NCI-H1105 (cell line): ENCODE measurements around the gene EEA1.

Experiments
- DNase-seq: peaks from one replicate; lab custom pipeline; 2025; lab: John Stamatoyannopoulos, UW

EEA1 gene

DNA sequence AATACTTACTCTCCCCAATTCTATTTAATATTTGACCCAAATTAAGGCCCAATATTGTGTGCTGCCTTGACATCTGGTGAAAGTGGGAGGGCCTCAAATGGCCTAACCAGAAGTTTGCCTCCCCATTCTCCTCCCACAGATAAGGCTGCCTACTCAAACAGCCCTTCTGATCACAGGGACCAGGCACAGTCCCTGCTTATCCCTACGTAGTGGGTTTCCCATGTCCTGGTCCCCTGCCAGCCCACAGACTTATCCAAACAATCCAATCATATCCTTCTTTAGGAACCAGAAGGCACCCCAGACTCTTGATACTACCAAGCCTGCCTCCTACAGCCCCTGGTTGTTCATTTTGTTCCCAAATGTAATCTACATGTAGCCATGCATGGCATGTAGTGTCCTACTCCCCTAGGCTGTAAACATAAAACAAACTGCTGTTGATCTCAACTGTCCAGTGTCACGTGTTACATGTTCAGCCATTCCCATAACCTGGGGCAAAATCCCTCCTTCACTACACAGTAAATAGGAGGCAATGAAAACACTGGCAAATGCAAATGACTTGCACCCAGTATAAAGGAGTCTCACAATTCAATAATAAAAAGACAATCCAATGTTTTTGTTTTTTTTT is 49.3 kb downstream of the EEA1 start:
- DNase-seq = no peak

DNA sequence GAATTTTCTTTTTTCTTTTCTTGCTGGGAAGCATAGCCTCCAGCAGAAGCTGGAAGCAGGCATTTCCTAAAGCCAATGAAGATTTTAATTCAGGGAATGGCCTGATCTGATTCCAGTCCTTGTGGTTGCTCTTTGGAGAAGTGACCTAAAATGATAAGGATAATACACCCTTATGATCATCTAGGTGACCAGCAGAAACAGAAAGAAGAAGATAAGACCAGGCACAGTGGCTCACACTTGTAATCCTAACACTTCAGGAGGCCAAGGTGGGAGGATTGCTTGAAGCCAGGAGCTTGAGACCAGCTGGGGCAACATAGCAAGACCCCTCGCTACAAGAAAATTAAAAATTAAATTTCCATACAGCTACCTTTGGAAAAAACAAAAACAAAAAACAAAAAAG is 51.2 kb downstream of the EEA1 start:
- no peak for DNase-seq

DNA sequence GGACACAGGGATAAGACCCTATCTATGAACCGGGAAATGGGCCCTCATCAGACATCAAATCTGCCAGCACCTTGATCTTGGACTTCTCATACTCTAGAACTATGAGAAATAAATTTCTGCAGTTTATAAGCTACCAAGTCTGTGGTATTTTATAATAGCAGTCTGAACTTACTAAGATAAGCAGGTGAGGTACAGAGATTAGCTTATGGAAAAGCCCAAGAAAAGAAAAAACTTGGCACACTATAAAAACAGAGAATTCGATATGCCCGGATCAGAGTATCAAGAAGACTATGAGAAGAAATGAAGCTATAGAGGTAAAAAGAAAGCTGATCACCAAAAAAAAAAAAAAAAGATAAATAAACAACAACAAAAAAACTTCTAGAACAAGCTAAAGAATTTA is 52.6 kb downstream of the EEA1 start:
- no peak for DNase-seq

DNA sequence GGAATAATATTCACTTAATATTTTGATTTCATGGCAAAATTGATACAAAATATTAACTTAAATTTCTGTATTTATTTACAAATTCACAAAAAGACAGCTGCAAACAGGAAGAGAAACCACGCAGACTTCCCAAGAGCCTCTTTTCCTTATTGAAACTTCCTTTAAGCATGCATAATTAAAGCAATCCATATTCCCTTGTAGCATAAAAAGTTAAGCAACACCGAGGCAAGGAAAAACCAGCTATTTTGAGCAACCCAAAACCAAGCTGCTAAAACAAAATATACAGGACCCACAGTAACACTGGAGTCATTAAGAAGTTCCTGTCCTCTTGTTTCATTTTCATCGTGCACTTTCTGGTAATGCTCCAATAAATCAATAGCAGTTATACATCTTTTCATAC is 58.0 kb downstream of the EEA1 start:
- DNase-seq = no peak

DNA sequence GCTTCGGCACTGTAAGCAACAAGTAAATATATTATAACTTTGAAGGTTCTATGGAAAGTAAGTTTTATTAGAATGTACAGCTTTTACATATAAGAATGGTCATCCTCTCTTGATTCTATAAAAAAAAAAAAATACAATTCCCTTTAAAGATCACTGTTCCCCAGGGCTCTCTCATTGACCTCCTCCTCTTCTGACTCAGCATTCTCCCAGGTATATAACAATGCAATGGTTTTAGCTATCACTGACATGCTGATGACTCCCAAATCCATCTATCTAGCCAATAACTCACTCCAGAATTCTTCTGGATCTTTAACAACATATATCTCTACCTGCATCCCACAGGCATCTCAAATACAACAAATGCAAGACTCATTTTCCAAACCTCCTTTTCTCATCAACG is 62.7 kb downstream of the EEA1 start:
- no peak for DNase-seq

DNA sequence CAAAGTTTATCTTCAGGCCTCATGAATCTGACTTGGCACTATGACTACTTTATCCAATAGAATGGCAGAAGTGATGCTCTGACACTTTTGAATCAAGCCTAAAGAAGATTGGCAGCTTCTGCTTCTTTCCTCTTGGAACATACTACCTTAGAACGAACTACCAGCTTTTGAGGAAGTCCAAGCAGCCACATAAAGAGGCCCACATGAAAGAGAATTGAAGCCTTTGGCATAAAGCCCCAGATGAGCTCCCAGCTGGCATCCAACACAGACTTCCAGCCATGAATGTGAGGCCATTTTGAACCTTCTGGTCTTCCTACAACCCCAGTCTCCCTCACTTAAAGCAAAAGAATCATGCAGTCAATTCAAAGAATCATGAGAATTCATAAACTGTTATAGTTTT is 65.8 kb downstream of the EEA1 start:
- no peak for DNase-seq

DNA sequence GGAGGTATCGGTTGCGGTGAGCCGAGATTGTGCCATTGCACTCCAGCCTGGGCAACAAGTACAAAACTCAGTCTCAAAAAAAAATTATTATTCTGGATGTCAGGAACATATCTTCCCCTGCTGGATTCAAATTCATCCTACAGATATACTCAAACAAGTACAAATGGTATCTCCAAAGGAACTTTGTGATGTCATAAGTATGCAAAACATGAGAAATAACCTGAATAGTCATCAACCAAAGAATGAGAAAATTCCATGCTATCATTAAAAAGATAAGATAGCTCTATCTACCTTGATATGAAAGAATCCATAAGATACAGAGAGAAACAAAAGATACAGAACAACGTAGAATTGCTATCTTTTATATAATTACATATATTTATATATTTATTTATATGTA is 67.7 kb downstream of the EEA1 start:
- no peak for DNase-seq

DNA sequence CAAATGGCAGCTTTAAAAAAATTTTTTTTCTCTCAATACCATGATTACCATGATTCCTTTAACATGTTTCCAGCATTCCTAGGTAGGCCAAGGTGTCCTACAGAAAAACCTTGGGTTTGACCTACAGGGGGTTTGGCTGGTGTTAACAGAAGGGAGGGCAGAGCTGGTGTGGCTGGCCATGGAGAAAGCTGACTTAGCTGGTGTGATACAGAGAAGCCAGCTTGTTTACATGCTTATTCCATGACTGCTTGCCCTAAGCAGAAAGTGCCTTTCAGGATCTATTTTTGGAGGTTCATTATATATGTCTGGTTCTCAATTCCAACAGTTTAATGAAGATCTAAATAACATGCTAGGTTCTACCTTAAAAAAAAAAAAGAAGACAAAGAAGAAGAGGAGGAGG is 68.6 kb downstream of the EEA1 start:
- no peak for DNase-seq

DNA sequence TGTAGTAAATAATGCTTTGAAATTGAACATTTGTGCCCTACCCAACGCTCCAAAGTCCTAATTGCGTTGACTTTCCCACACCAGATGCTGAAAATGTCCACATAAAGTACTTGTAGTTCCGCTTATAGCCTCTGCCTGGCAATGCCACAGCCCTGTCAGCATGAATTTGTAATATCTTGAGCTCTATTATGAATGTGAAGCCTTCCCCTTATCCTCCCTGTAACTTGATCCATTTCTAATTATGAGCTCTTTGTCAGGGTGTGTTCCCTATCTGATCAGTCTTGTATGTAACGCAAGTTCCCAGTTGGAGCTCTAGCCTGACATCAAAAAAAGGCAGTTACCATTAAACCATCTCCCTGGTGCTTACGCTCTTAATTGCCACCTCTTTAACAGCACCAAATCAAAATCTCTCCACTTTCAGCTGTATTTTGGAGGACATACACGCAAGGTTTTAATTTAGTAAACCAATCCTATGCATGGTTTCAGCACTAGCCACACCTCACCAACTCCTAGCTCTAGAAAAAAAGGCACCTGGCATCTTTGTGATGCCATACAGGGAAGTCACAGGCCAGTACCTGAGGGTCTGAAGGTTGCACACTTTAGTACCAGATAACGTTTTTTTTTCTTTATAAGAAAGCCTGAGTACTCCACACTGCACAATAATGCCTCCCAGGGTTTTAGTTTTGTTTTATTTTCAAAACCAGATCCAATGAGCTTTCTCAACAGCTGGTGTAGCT is 69.3 kb downstream of the EEA1 start:
- peak; percentile 89 for DNase-seq

DNA sequence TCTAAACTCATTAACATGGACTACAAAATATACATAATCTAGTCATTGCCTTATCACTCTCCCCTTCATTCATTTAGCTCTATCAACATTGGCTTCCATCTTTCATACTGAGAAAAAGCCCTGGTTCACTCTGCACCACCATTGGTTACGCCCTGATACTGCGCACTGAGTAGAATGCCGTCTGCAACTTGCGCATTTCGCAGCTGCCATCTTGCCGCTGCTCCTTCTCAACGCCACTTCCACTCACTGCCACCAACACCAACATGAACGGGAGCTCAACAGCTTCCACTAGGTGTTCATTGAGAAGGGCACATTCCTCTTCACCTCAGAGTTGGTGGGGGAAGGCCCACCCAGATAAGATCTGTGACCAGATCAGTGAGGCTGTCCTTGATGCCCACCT is 71.3 kb downstream of the EEA1 start:
- DNase-seq = no peak

DNA sequence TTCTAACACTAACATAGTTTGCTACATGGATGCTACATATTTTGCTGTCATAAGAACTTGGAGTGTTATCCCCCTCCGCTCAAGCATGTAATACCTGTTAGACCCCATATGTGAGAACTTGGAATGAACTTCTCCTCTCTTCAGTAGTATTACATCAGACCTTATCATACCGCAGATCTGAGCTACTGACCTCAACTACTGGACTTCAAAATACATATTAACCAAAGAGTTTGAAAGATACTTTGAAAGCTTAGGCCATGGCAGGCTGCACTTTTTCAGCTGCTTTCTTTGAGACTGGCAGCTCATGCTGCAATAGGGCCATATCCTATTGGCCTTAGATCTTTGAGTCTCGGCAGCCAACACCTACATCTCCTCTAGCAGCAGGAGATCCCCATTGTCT is 74.8 kb downstream of the EEA1 start:
- DNase-seq = no peak

DNA sequence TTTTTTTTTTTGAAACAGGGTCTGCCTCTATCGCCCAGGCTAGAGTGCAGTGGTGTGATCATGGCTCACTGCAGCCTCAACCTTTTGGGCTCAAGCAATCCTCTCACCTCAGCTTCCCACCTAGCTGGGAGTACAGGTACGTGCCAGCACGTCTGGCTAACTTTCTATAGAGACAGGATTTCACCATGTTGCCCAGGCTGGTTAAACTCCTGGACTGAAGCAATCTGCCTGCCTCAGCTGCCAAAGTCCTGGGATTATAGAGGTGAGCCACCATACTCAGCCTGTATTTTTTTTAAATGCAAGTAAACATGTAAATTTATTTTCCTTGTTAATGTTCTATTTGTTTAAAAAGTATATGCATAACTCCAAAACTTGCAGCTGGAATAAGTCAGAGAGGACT is 80.4 kb downstream of the EEA1 start:
- no peak for DNase-seq

DNA sequence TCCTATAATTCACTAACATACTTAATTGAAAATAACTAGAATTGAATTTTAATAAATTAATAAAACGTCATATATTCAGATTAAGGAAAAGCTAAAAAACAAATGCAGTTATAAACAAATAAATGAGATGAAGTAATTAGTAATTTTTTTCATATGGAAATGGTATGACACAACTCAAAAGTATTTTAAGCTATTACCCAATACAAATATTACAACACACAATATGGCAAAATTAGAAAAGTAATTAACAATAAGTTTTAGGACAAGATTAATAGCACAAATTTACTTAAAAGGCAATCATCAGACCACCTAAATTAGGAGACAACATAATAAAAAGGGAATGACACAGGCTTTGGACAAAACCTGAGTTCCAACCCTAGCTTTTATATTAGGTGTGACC is 81.7 kb downstream of the EEA1 start:
- DNase-seq = no peak

DNA sequence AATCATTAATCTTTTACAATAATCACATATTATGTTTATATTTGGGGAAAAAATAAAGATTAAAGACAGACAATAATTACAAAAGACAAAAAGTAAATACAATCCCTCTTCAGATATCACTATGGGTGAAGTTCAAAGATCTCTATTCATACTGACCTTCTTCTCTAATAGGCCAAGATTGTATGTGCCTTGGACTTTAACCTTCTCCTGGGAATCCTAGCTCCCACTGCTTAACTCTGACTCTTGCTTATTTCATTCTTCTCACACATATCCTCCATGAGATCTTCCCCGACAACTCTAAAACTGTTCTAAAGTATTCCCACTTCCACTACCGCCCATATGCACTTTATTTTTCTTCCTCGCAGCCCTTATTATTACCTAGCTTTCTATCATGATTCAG is 83.8 kb downstream of the EEA1 start:
- DNase-seq = no peak

DNA sequence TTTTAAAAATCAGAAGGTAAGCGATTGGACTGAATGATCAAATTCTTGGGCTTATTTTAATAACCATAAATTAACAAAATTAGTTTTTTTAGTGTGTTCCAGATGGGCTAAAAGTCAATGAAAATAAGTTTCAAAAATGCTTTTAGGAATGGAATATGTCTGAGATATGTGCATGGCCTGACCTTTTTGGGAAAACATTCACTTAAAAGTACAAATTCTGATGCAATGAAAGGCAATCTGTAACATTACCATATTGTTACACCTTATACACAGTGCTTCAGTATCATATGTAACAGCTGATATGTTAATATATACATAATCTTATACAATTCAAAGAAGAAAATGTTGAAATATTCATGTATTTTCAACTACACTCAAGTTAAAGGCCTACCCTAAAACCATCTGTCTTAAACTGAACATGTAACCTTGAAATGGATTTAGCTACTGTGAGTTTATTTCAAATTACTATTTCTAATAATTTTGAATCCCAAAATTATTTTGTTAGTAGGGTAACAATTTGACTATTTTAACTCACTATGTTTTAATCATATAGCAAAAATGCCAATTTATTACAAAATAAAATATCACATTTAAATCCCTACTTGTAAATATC is 84.8 kb downstream of the EEA1 start:
- no peak for DNase-seq

DNA sequence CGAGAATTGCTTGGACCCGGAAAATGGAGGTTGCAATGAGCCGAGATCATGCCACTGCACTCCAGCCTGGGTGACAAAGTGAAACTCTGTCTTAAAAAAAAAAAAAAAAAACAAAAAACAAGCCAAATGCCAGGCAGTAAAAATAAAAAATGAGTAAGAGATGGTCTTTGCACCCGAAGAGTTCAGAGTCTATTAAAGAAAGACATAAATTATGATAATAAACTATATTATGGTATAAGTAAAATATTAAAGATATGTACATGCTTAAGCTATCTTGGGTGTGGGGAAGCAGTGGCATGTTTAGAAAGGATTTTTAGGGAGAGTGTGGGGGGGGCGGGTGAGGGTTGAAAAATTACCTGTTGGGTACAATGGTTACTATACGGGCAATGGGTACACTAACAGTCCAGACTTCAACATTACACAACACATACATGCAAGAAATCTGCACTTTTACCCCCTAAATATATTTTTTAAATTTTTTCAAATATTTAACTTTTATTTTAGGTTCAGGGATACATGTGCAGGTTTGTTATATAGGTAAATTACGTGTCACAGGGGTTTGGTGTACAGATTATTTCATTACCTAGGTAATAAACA is 99.3 kb downstream of the EEA1 start:
- no peak for DNase-seq

DNA sequence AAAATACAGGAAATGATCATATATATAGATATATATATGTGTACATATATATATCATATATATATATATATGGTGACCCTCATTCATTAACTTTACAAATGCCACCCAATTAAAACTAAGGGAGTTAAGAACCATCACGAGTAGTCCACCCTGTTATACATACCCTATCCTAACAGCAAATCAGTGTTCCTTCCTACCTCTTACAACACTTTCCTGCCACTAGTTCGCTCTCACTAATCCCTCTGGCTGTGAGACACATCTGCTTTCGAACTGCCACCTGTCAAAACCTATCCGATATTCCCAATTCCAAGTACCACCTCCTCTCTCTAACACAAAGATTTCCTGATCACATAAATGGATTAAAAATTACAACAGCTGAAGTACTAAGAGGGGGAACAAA is 100.5 kb downstream of the EEA1 start:
- DNase-seq = no peak

DNA sequence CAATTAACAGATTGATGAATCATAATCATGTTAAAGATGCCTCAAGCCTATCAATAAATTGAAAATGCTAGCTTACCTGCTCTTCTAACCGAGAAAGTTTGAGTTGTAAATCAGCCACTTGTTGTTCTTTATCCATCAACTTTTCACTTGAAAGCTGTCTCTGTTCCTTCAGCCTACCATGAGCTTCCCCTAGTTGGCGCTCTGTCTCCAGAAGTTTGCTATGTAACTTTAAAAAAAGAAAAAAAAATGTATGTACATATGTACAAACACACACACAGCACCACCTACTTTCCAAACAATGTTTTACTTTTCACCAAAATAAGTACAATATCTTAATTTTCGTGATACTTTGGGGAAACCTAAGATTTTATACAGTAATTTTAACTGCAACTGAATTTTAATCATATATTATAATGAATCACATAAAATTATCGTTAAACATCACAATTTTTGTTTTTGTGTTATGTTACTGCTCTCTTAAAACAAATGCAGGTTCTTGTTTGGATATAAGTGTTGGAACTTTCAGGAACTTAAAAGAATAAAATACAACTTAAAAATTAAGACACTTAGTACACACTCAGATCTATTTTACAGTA is 101.2 kb downstream of the EEA1 start:
- DNase-seq = no peak

DNA sequence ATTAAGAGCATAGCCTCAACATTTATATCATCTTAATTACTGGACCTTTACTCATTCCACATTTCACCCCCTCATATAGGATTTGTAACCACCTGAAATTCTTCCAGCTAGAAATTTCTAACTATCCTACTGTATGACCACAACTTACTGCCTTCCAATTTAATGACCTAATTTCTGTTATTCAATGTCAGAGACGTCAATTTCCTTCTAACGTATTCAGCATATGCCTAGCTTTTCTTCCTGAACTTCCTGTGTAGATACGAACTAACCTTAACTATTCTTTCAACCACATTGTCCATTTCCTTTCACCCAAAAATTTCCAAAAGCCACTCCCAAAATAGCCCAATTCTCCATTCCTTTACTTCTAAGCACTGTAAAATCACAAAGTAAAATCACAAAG is 108.0 kb downstream of the EEA1 start:
- no peak for DNase-seq

DNA sequence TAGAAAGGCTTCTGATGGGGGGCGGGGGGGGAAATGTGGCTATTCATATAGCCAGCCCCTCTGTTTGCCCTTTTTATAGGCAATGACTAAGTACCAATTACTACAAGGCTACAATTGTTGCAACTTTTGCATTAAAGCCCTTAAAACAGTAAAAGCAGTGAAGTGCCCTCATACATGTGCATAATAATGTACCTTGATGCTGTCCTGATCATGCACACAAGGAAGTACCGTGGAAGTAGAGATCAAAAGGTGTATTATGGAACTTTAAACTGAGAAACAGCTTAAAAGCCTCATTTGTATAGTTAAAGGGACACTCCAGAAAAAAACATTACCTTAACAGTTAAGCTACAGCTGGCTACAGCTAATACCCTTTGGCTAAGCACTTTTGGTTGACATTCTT is 114.5 kb downstream of the EEA1 start:
- no peak for DNase-seq

DNA sequence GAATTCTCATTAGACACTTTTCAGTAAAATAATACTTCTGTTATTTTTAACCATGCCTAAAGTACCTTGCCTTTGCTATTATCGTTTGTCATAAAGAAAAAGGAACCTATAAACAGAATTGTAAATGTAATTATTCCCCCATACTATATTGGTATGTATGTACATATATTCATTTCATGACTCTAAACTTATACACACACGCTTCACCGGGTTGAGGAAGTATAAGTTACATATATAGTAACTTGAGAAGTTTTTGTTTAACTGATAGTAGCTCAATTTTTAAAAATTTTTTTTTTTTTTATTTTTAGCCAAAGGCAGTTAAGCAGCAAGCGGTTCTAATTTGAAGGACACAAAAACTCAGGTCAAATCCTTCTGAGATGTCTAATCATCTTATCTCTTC is 118.7 kb downstream of the EEA1 start:
- DNase-seq = no peak

DNA sequence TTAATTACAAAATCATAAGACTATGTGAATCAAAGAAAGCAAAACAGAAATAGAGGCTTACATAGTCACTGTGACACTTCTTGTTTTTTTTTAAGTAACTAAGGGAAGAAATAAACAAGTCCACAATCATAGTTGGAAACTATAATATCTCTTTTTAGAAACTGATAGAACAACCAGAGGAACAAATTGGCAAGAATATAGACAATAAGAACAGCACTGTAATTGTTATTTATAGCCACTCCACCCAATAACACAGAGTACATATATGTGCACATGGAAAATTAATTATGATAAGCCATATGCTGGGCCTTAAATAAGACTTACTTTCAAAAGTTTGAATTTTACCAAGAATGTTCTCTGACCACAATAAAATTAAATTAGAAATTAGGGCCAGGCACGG is 125.2 kb downstream of the EEA1 start:
- no peak for DNase-seq

DNA sequence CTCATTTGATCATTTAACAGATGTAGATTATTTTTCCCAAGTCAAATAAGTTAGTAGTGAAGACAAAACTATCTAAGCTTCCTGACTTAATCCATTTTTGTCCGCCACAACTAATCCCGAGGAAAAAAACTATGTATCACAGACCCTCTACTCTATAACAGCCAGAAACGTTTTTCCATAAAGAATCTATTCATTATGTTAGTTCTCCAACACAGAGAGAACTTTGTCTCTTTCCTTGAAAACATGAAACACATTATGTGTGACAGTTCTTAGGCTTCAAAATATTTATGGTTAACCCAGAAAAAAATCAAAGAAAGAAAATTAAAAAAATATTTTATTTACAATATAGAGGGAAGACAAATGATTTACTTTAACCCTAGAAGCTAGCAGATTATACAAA is 126.2 kb downstream of the EEA1 start:
- no peak for DNase-seq
